Stimulated activated naive CD8-positive, alpha-beta T cell treated with anti-CD3 and anti-CD28 coated beads, Interleukin-15, Interleukin-2, amounts not matched to agents 100 U/mL and 50 U/mL, for 24 hours (primary cell): Measurements from ENCODE around the gene GAMT.

Experiments
- ATAC-seq: fragments of 150-1000 bp; cut with Tn5 transposase; one replicate; pipeline ENCODE4 v1.10.0; 2021
- DNase-seq: peaks from one replicate; pipeline ENCODE4 v3.0.0; 2021

GAMT gene

GRCh38 chr19:1400281-1401137, 833 bp downstream of the GAMT start:
- ATAC-seq (no peak), DNase-seq (no peak)

GRCh38 chr19:1399745-1400144, 1.6 kb downstream of the GAMT start:
- DNase-seq (no peak), ATAC-seq (no peak)

- ATAC-seq = no peak
Measured at GRCh38 chr19:1399079-1399478, 2.3 kb downstream of the GAMT start.

GRCh38 chr19:1397838-1398237, 3.5 kb downstream of the GAMT start:
- DNase-seq = no peak
- ATAC-seq = no peak

More at GRCh38 chr19:1399079-1399478, 2.3 kb downstream of the GAMT start:
- no peak for DNase-seq

GRCh38 chr19:1396768-1397679, 4.3 kb downstream of the GAMT start:
- DNase-seq (no peak), ATAC-seq (no peak)

GRCh38 chr19:1396019-1396767, 5.1 kb downstream of the GAMT start:
- DNase-seq (no peak), ATAC-seq (no peak)

GRCh38 chr19:1395194-1396018, 5.9 kb downstream of the GAMT start:
- ATAC-seq (peak; percentile 4), DNase-seq (no peak)

- DNase-seq = no peak
Measured at GRCh38 chr19:1394252-1395193, 6.8 kb downstream of the GAMT start.

GRCh38 chr19:1393841-1394240, 7.5 kb downstream of the GAMT start:
- DNase-seq (no peak), ATAC-seq (no peak)

More at GRCh38 chr19:1394252-1395193, 6.8 kb downstream of the GAMT start:
- no peak for ATAC-seq

GRCh38 chr19:1392939-1393530, 8.3 kb downstream of the GAMT start:
- no peak for ATAC-seq
- DNase-seq = no peak

GRCh38 chr19:1392407-1392806, 8.9 kb downstream of the GAMT start:
- DNase-seq (no peak), ATAC-seq (no peak)

GRCh38 chr19:1390890-1391423, 10.4 kb downstream of the GAMT start:
- no peak for ATAC-seq
- no peak for DNase-seq

GRCh38 chr19:1389033-1389940, 12.1 kb downstream of the GAMT start:
- DNase-seq = no peak
- ATAC-seq = no peak

- DNase-seq = no peak
- no peak for ATAC-seq
Measured at GRCh38 chr19:1388637-1389026, 12.7 kb downstream of the GAMT start.

GRCh38 chr19:1387684-1388636, 13.4 kb downstream of the GAMT start:
- ATAC-seq = no peak
- DNase-seq = no peak

GRCh38 chr19:1386945-1387683, 14.2 kb downstream of the GAMT start:
- DNase-seq = no peak

GRCh38 chr19:1385816-1386215, 15.5 kb downstream of the GAMT start:
- ATAC-seq = no peak
- no peak for DNase-seq

More at GRCh38 chr19:1386945-1387683, 14.2 kb downstream of the GAMT start:
- ATAC-seq = no peak
